IMR-90 (cell line): ENCODE measurements around the gene AUNIP. TPM values are rescaled to one million over a fixed set of nuclear protein-coding genes. Genes with fewer than 3 reads are reported as not detected.
A peak's percentile ranks its signal among the peaks of the same experiment; 100 is the strongest.

ENCODE experiments used
- ATAC-seq: fragments of 200-7000 bp; cut with Tn5 transposase; 2 replicates; pipeline ENCODE4 v1.9.1; 2020; ENCODE audit warnings: low read depth, mild to moderate bottlenecking, moderate library complexity
- BruUV-seq: library from RNA; stranded (reverse); fragments of 400-500 nt; replicated peaks from 2 replicates; lab custom pipeline; 2021; lab: Mats Ljungman, UMichigan
- CTCF ChIA-PET: fragments of 300-600 bp; formaldehyde crosslinking; extraction: SDS; loops from one replicate; lab custom pipeline; 2021; ENCODE audit warnings: antibody characterized with exemption; lab: Yijun Ruan, JAX
- POLR2A ChIA-PET: fragments of 300-600 bp; sonication (Branson Sonifier 250); formaldehyde crosslinking; loops from one replicate; lab custom pipeline; 2022; ENCODE audit warnings: antibody characterized with exemption; ENCODE audit not compliant: unreplicated experiment; lab: Charles Lee
- DNase-seq: peaks from one replicate; pipeline ENCODE4 v3.0.0; 2013
- H2AFZ ChIP-seq: replicated peaks from 2 replicates; pipeline ENCODE3; 2013; ENCODE audit warnings: low read length, mild to moderate bottlenecking; ENCODE audit not compliant: poor library complexity
- H2AK5ac ChIP-seq: 2 replicates; pipeline ENCODE4 v1.6.1; 2013; ENCODE audit warnings: low read depth, low read length, inconsistent platforms
- H2AK9ac ChIP-seq: replicated peaks from 2 replicates; pipeline ENCODE3; 2013; ENCODE audit warnings: mild to moderate bottlenecking, low read depth, low read length, moderate library complexity; ENCODE audit not compliant: poor library complexity
- H2BK120ac ChIP-seq: 2 replicates; pipeline ENCODE4 v1.6.1; 2013; ENCODE audit warnings: low read depth, low read length, inconsistent platforms
- H2BK15ac ChIP-seq: 3 replicates; pipeline ENCODE4 v1.6.1; 2013; ENCODE audit warnings: low read depth, low read length, inconsistent platforms
- H2BK20ac ChIP-seq: 2 replicates; pipeline ENCODE4 v1.6.1; 2013; ENCODE audit warnings: low read depth, mild to moderate bottlenecking, inconsistent platforms, low read length, moderate library complexity
- H2BK5ac ChIP-seq: 2 replicates; pipeline ENCODE4 v1.6.1; 2013; ENCODE audit warnings: mild to moderate bottlenecking, low read depth, low read length, inconsistent platforms; ENCODE audit not compliant: poor library complexity, severe bottlenecking
- H3K14ac ChIP-seq: replicated peaks from 2 replicates; pipeline ENCODE4 v1.6.1; 2013; ENCODE audit warnings: low read depth, low read length, inconsistent platforms
- H3K18ac ChIP-seq: 2 replicates; pipeline ENCODE4 v1.6.1; 2013; ENCODE audit warnings: low read depth, low read length, control low read depth
- H3K23ac ChIP-seq: 2 replicates; pipeline ENCODE4 v1.6.1; 2013; ENCODE audit warnings: low read depth, low read length, inconsistent platforms
- H3K27ac ChIP-seq: 2 replicates; pipeline ENCODE4 v1.5.1; 2013; ENCODE audit warnings: mild to moderate bottlenecking, control low read depth, low read length; ENCODE audit not compliant: insufficient read depth
- H3K27me3 ChIP-seq: 2 replicates; pipeline ENCODE4 v1.6.1; 2013; ENCODE audit warnings: low read length; ENCODE audit not compliant: control insufficient read depth, insufficient read depth
- H3K36me3 ChIP-seq: 2 replicates; pipeline ENCODE4 v1.6.1; 2013; ENCODE audit warnings: low read length, mixed read lengths; ENCODE audit not compliant: control insufficient read depth, insufficient read depth
- H3K4ac ChIP-seq: 2 replicates; pipeline ENCODE4 v1.6.1; 2013; ENCODE audit warnings: low read depth, low read length, inconsistent platforms
- H3K4me1 ChIP-seq: 2 replicates; pipeline ENCODE4 v1.6.1; 2013; ENCODE audit warnings: low read length, mixed read lengths; ENCODE audit not compliant: control insufficient read depth, insufficient read depth
- H3K4me2 ChIP-seq: 2 replicates; pipeline ENCODE4 v1.6.1; 2013; ENCODE audit warnings: low read depth, mild to moderate bottlenecking, control low read depth, low read length, moderate library complexity
- H3K4me3 ChIP-seq: 2 replicates; pipeline ENCODE4 v1.5.1; 2013; ENCODE audit warnings: low read depth, mild to moderate bottlenecking, control low read depth, low read length, moderate library complexity; ENCODE audit not compliant: insufficient read depth
- H3K56ac ChIP-seq: 2 replicates; pipeline ENCODE4 v1.6.1; 2013; ENCODE audit warnings: low read length, inconsistent platforms; ENCODE audit not compliant: insufficient read depth; ENCODE audit errors: extremely low read depth
- H3K79me1 ChIP-seq, 2 experiments: 2 replicates each; pipeline ENCODE4 v1.6.1; 2013; ENCODE audit warnings: low read length in 2 of 2, inconsistent platforms in 1 of 2, low read depth in 1 of 2
- H3K9ac ChIP-seq: 2 replicates; pipeline ENCODE4 v1.6.1; 2013; ENCODE audit warnings: low read depth, low read length, control low read depth
- H3K9me1 ChIP-seq: 2 replicates; pipeline ENCODE4 v1.6.1; 2013; ENCODE audit warnings: low read length, inconsistent platforms; ENCODE audit not compliant: insufficient read depth
- H3K9me3 ChIP-seq: 2 replicates; pipeline ENCODE4 v1.6.1; 2013; ENCODE audit warnings: low read length; ENCODE audit not compliant: control insufficient read depth, insufficient read depth
- H4K20me1 ChIP-seq: 2 replicates; pipeline ENCODE4 v1.6.1; 2013; ENCODE audit warnings: low read length, inconsistent platforms; ENCODE audit not compliant: insufficient read depth
- H4K5ac ChIP-seq: 2 replicates; pipeline ENCODE4 v1.6.1; 2013; ENCODE audit warnings: mild to moderate bottlenecking, low read depth, low read length, control low read depth
- H4K8ac ChIP-seq, 2 experiments: 2 replicates each; pipeline ENCODE4 v1.6.1; 2013; ENCODE audit warnings: low read depth in 2 of 2, low read length in 2 of 2, control low read depth in 1 of 2, inconsistent platforms in 1 of 2
- H4K91ac ChIP-seq: 2 replicates; pipeline ENCODE4 v1.6.1; 2013; ENCODE audit warnings: low read depth, low read length, inconsistent platforms; ENCODE audit not compliant: insufficient read depth
- MAFK ChIP-seq: IDR thresholded peaks from 2 replicates; pipeline ENCODE4 v1.6.1; 2012; ENCODE audit warnings: low read depth, low read length, improper control_type of control experiment
- RCOR1 ChIP-seq: IDR thresholded peaks from 2 replicates; pipeline ENCODE4 v1.6.1; 2012; ENCODE audit warnings: mild to moderate bottlenecking, low read length, improper control_type of control experiment; ENCODE audit not compliant: insufficient replicate concordance
- RFX5 ChIP-seq: IDR thresholded peaks from 2 replicates; pipeline ENCODE4 v1.8.0; 2012; ENCODE audit warnings: low read depth, mild to moderate bottlenecking, low read length, moderate library complexity
- SMC3 ChIP-seq: fragments of 150-350 bp; IDR thresholded peaks from 2 replicates; pipeline ENCODE4 v1.6.1; 2016; ENCODE audit warnings: low read depth, mild to moderate bottlenecking, antibody characterized with exemption, low read length, moderate library complexity
- USF2 ChIP-seq: fragments of 150-350 bp; IDR thresholded peaks from 2 replicates; pipeline ENCODE4 v1.6.1; 2017; ENCODE audit warnings: mild to moderate bottlenecking, antibody characterized with exemption, low read length, low read depth
- WGBS, 2 experiments: methylation state at CpG; one replicate each; pipeline versions ENCODE4 v1.1.5 to v1.1.7; 2013; ENCODE audit warnings: missing lambda C conversion rate in 2 of 2; ENCODE audit not compliant: insufficient read length in 1 of 2; ENCODE audit errors: extremely low coverage in 2 of 2; 5-methylcytosine and 5-hydroxymethylcytosine counted together
- dilution Hi-C: fragments of 300-500 bp; cut with HindIII; formaldehyde crosslinking; loops from one replicate; pipeline ENCODE4 v1.14.3; 2018; ENCODE audit warnings: low sequenced_read_pairs; ENCODE audit not compliant: unreplicated experiment
- in situ Hi-C: fragments of 300-500 bp; cut with MboI; formaldehyde crosslinking; loops from 3 replicates; pipeline ENCODE4 v1.14.3; 2019; ENCODE audit warnings: low sequenced_read_pairs, inconsistent platforms, mixed read lengths
- intact Hi-C: fragments of 100-400 bp; cut with micrococcal nuclease; formaldehyde crosslinking; loops from 2 replicates; pipeline ENCODE4 v1.10.0; 2022
- polyA plus RNA-seq, 3 experiments: library from polyadenylated mRNA; depleted of rRNA; stranded (reverse); fragments of >200 nt; gene quantifications; 2 replicates each; pipeline ENCODE4 v1.2.3, GENCODE V29; 2012; ENCODE audit warnings: low replicate concordance in 1 of 3
- total RNA-seq: library from RNA; depleted of rRNA; stranded (reverse); fragments of >200 nt; gene quantifications from 2 replicates; pipeline ENCODE4 v1.2.3, GENCODE V29; 2012
- TF ChIP-seq, protein P1 (sequence below): fragments of 150-350 bp; IDR thresholded peaks from 2 replicates; pipeline ENCODE4 v1.6.1; 2016; ENCODE audit warnings: low read depth, mild to moderate bottlenecking, low read length, moderate library complexity, borderline replicate concordance
- TF ChIP-seq, protein P2 (sequence below): conservative IDR thresholded peaks from 2 replicates; pipeline ENCODE4 v1.5.1; 2012; ENCODE audit warnings: mild to moderate bottlenecking, low read depth, low read length, improper control_type of control experiment

Gene AUNIP
- total and polyA plus RNA-seq, 2 of the 4 experiments (the other 2 are of a cell fraction), result 2.4 to 5.0 TPM

DNA sequence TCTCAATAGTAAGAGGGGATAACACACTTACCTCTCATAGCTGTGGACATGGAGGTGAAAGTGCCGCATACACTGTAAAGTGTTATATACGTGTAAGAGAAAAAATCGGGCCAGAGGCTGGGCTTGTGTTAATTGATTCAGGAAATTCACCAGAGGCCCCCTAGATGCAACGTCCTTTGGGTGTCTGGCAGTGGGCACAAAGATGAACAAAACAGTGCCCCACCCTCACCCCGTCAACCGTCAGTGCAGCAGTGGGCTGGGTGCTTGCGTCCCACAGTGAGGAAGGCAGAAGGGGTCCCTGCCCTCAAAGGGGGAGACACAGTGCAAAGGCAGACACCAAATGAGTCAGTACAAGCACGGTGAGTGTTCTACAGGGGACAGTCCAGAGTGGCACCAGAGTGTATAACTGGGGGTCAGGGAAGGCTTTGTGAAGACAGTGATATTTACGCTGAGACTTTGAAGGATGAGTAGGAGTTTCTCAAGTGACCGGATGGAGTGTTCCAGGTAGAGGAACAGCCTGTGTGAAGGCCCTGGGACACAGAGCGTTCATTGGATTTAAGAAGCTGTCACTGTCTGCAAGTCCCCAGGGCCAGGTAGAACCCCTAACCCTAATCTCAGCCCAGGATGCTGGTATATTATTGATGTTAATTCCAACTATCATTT is 46.1 kb downstream of the AUNIP start:
- Histone ChIP-seq H4K91ac (no peak overlapping the region), H2BK5ac (no peak overlapping the region), H3K79me1 (peaks cover 0 to 17% of the 10 kb centered on the region in 2 experiments; a peak in 2 of 4 replicates), H2AK5ac (no peak overlapping the region), H2AFZ (no peak overlapping the region), H3K4ac (no peak overlapping the region), H3K23ac (no peak overlapping the region), H3K14ac (no peak overlapping the region), H2BK15ac (no peak overlapping the region), H3K27me3 (no peaks in the 10 kb centered on the region), H3K18ac (no peak overlapping the region), H3K9me3 (no peaks in the 10 kb centered on the region), H3K27ac (no peak overlapping the region), H4K8ac (no peak overlapping the region), H3K56ac (no peak overlapping the region), H3K9ac (no peak overlapping the region), H4K5ac (no peak overlapping the region), H3K9me1 (0 out of 2 replicates have a peak, but pooled peaks cover 4% of the 10 kb centered on the region), H2AK9ac (peak overlapping the region; percentile 45), H4K20me1 (peaks cover 11% of the 10 kb centered on the region), H3K4me1 (no peaks in the 10 kb centered on the region; the same call in 1 of the 2 replicates), H2BK20ac (no peak overlapping the region), H3K36me3 (peaks cover 52% of the 10 kb centered on the region), H3K4me2 (no peak overlapping the region), H2BK120ac (no peak overlapping the region), H3K4me3 (no peak overlapping the region)
- in situ Hi-C loops, result loop anchor here (25.0 kb wide), 2 partner anchors 401 to 576 kb away; partner anchors contain the start of genes RHCE, RSRP1 and SYF2
- TF ChIP-seq, protein P1, sequence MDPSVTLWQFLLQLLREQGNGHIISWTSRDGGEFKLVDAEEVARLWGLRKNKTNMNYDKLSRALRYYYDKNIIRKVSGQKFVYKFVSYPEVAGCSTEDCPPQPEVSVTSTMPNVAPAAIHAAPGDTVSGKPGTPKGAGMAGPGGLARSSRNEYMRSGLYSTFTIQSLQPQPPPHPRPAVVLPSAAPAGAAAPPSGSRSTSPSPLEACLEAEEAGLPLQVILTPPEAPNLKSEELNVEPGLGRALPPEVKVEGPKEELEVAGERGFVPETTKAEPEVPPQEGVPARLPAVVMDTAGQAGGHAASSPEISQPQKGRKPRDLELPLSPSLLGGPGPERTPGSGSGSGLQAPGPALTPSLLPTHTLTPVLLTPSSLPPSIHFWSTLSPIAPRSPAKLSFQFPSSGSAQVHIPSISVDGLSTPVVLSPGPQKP, result no peak
- no peak for TF ChIP-seq USF2
- no peak for TF ChIP-seq MAFK
- TF ChIP-seq RFX5, result no peak
- TF ChIP-seq RCOR1, result no peak
- TF ChIP-seq, protein P2, sequence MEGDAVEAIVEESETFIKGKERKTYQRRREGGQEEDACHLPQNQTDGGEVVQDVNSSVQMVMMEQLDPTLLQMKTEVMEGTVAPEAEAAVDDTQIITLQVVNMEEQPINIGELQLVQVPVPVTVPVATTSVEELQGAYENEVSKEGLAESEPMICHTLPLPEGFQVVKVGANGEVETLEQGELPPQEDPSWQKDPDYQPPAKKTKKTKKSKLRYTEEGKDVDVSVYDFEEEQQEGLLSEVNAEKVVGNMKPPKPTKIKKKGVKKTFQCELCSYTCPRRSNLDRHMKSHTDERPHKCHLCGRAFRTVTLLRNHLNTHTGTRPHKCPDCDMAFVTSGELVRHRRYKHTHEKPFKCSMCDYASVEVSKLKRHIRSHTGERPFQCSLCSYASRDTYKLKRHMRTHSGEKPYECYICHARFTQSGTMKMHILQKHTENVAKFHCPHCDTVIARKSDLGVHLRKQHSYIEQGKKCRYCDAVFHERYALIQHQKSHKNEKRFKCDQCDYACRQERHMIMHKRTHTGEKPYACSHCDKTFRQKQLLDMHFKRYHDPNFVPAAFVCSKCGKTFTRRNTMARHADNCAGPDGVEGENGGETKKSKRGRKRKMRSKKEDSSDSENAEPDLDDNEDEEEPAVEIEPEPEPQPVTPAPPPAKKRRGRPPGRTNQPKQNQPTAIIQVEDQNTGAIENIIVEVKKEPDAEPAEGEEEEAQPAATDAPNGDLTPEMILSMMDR, result no peak
- no peak for TF ChIP-seq SMC3
- DNase-seq (no peak), ATAC-seq (no peak)
- no TSS peak for BruUV-seq
- POLR2A ChIA-PET, result no interaction called here
- 81% methylated on average over 3 of the region's 11 CpGs; no CpG with 5 or more reads in 1 of the 2 experiments for WGBS, 2 experiments
- dilution Hi-C loops, result no loop called here
- CTCF ChIA-PET, result interaction anchor here (0.6 kb wide), 1 partner anchor 12 kb away, joined by 3 read pairs; no protein-coding TSS in a partner anchor
- intact Hi-C loops, result loop anchor here (10.0 kb wide), 1 partner anchor 568 kb away; the partner anchor contains the start of gene RSRP1
